ENCODE results near the gene CDKN2C. TPM values are rescaled to one million over a fixed set of nuclear protein-coding genes. Genes with fewer than 3 reads are reported as not detected.

Gene CDKN2C
- total RNA-seq, 3 donors from 2014 or later (not counting 1 experiment from before 2014, with no cell fraction given), result 17.1 to 21.9 (median 19.0) TPM

DNA sequence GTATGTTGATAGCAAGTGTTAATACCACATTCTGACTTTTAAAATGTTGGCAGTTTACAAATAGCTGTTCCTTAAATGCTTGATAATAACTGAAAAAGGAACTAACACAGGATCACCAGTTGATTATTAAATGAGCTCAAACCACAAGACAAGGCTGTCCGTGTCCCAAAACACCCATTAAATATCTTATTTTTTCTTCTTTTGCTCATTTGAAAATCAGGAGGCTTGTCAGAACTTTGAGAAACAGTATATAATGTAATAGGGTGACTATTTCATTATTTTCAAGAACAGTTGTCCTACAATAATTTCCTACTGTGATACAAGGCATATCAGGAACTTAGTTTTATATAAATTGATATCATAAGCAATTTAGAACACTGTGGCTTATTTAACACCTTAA is 2.7 kb downstream of the CDKN2C start:
- no peak for ATAC-seq
- H3K27me3 ChIP-seq (ENCODE audit: control insufficient read depth, insufficient read depth, low read length), result no peaks in the 10 kb centered on the region
- Mint-ChIP-seq H3K4me3 (no peak overlapping the region), H3K27ac (no peak overlapping the region), H3K9me3 (no peaks in the 10 kb centered on the region), H3K27me3 (ENCODE audit: low read depth in 2 of 2) (no peaks in the 10 kb centered on the region), H3K36me3 (no peaks in the 10 kb centered on the region), H3K4me1 (peaks cover 27 to 32% of the 10 kb centered on the region in 2 donors)
- H3K4me1 ChIP-seq (ENCODE audit: control insufficient read depth, insufficient read depth, low read length), result peaks cover 14% of the 10 kb centered on the region
- H3K4me3 ChIP-seq (ENCODE audit: low read length), result no peak overlapping the region
- TF ChIP-seq, protein P1, sequence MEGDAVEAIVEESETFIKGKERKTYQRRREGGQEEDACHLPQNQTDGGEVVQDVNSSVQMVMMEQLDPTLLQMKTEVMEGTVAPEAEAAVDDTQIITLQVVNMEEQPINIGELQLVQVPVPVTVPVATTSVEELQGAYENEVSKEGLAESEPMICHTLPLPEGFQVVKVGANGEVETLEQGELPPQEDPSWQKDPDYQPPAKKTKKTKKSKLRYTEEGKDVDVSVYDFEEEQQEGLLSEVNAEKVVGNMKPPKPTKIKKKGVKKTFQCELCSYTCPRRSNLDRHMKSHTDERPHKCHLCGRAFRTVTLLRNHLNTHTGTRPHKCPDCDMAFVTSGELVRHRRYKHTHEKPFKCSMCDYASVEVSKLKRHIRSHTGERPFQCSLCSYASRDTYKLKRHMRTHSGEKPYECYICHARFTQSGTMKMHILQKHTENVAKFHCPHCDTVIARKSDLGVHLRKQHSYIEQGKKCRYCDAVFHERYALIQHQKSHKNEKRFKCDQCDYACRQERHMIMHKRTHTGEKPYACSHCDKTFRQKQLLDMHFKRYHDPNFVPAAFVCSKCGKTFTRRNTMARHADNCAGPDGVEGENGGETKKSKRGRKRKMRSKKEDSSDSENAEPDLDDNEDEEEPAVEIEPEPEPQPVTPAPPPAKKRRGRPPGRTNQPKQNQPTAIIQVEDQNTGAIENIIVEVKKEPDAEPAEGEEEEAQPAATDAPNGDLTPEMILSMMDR (IDR thresholded peaks at IDR 0.05), result no peak
- H3K27ac ChIP-seq (ENCODE audit: low read length), result no peak overlapping the region
- H3K9me3 ChIP-seq (ENCODE audit: control insufficient read depth, insufficient read depth, low read length), result no peaks in the 10 kb centered on the region
- intact Hi-C loops (cut with micrococcal nuclease), result loop anchor here (10.0 kb wide), 2 partner anchors 48 to 1662 kb away; partner anchors contain the start of gene SHISAL2A
- 0% methylated on average over 1 of the region's 1 CpG for WGBS (ENCODE audit: insufficient coverage)
- H3K36me3 ChIP-seq (ENCODE audit: control insufficient read depth, insufficient read depth, low read length), result no peaks in the 10 kb centered on the region
- DNase-seq, result no peak

DNA sequence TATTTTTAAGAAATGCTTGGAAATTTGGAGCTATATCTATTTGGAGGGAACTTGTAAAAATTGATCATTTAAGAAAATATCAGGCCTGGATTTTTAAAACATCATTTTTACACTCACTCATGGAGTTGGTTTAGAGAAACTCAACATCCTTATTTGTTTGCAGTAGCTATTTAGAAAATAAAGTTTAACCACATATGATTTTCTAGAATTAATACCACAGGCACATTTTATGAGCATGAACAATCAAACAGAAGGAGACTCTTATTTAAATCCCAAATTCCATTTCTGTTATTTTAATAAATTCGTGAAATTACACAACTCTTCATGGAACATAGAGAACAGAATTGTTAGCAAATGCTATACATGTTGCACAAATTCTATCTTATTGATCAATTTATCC is 3.2 kb downstream of the CDKN2C start:
- ATAC-seq (no peak), DNase-seq (no peak)
- intact Hi-C loops (cut with micrococcal nuclease), result loop anchor here (10.0 kb wide), 2 partner anchors 48 to 1662 kb away; partner anchors contain the start of gene SHISAL2A
- Mint-ChIP-seq H3K4me3 (no peak overlapping the region), H3K9me3 (no peaks in the 10 kb centered on the region), H3K36me3 (no peaks in the 10 kb centered on the region), H3K4me1 (peaks cover 25 to 28% of the 10 kb centered on the region in 2 donors), H3K27ac (no peak overlapping the region), H3K27me3 (ENCODE audit: low read depth in 2 of 2) (no peaks in the 10 kb centered on the region)
- WGBS (ENCODE audit: insufficient coverage), result 100% methylated on average over 1 of the region's 1 CpG
- Histone ChIP-seq H3K36me3 (ENCODE audit: control insufficient read depth, insufficient read depth, low read length) (no peaks in the 10 kb centered on the region), H3K27ac (ENCODE audit: low read length) (no peak overlapping the region), H3K4me3 (ENCODE audit: low read length) (no peak overlapping the region), H3K9me3 (ENCODE audit: control insufficient read depth, insufficient read depth, low read length) (no peaks in the 10 kb centered on the region), H3K27me3 (ENCODE audit: control insufficient read depth, insufficient read depth, low read length) (no peaks in the 10 kb centered on the region), H3K4me1 (ENCODE audit: control insufficient read depth, insufficient read depth, low read length) (peaks cover 13% of the 10 kb centered on the region)
- TF ChIP-seq, protein P1 (IDR thresholded peaks at IDR 0.05), result no peak

DNA sequence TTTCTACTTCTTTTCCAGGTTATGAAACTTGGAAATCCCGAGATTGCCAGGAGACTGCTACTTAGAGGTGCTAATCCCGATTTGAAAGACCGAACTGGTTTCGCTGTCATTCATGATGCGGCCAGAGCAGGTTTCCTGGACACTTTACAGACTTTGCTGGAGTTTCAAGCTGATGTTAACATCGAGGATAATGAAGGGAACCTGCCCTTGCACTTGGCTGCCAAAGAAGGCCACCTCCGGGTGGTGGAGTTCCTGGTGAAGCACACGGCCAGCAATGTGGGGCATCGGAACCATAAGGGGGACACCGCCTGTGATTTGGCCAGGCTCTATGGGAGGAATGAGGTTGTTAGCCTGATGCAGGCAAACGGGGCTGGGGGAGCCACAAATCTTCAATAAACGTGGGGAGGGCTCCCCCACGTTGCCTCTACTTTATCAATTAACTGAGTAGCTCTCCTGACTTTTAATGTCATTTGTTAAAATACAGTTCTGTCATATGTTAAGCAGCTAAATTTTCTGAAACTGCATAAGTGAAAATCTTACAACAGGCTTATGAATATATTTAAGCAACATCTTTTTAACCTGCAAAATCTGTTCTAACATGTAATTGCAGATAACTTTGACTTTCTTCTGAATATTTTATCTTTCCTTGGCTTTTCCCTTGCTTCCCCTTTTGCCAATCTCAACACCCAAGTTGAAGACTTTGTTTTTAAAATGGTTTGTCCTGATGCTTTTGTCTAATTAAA is 4.0 kb downstream of the CDKN2C start:
- Histone ChIP-seq H3K27me3 (ENCODE audit: control insufficient read depth, insufficient read depth, low read length) (no peaks in the 10 kb centered on the region), H3K36me3 (ENCODE audit: control insufficient read depth, insufficient read depth, low read length) (no peaks in the 10 kb centered on the region), H3K9me3 (ENCODE audit: control insufficient read depth, insufficient read depth, low read length) (no peaks in the 10 kb centered on the region), H3K4me1 (ENCODE audit: control insufficient read depth, insufficient read depth, low read length) (peaks cover 21% of the 10 kb centered on the region), H3K27ac (ENCODE audit: low read length) (no peak overlapping the region), H3K4me3 (ENCODE audit: low read length) (no peak overlapping the region)
- no peaks in the 10 kb centered on the region for H3K36me3 Mint-ChIP-seq
- TF ChIP-seq, protein P1 (IDR thresholded peaks at IDR 0.05), result no peak
- 98% methylated on average over 12 of the region's 13 CpGs for WGBS (ENCODE audit: insufficient coverage)
- no peak overlapping the region for H3K4me3 Mint-ChIP-seq
- H3K27ac Mint-ChIP-seq, result no peak overlapping the region
- ATAC-seq (no peak), DNase-seq (no peak)
- H3K27me3 Mint-ChIP-seq (ENCODE audit: low read depth in 2 of 2), result no peaks in the 10 kb centered on the region
- H3K9me3 Mint-ChIP-seq, result no peaks in the 10 kb centered on the region
- H3K4me1 Mint-ChIP-seq, result peaks cover 33 to 36% of the 10 kb centered on the region in 2 donors
- intact Hi-C loops (cut with micrococcal nuclease), result loop anchor here (10.0 kb wide), 2 partner anchors 49 to 1661 kb away; partner anchors contain the start of gene SHISAL2A

Measured in natural killer cell (primary cell).